Measurements from ENCODE around the gene FBXL7.

FBXL7 gene

GRCh38 chr5:15499528-15500324, at the start of gene FBXL7:
Gene FBXL7 (plus strand): TSS chr5:15500180.
- DNase-seq, result peak; percentile 80

GRCh38 chr5:15450473-15450872, 49.5 kb upstream of the FBXL7 start:
- no peak for DNase-seq

- DNase-seq, result no peak
Measured at GRCh38 chr5:15450949-15451348, 49.0 kb upstream of the FBXL7 start.

GRCh38 chr5:15452030-15452429, 48.0 kb upstream of the FBXL7 start:
- DNase-seq, result no peak

GRCh38 chr5:15452781-15453180, 47.2 kb upstream of the FBXL7 start:
- no peak for DNase-seq

GRCh38 chr5:15459200-15459599, 40.8 kb upstream of the FBXL7 start:
- DNase-seq, result no peak

- peak; percentile 30 for DNase-seq
Measured at GRCh38 chr5:15463231-15463980, 36.6 kb upstream of the FBXL7 start.

GRCh38 chr5:15472116-15472515, 27.9 kb upstream of the FBXL7 start:
- no peak for DNase-seq

- DNase-seq, result no peak
Measured at GRCh38 chr5:15474143-15474719, 25.7 kb upstream of the FBXL7 start.

GRCh38 chr5:15475367-15475766, 24.6 kb upstream of the FBXL7 start:
- DNase-seq, result no peak

GRCh38 chr5:15476977-15477376, 23.0 kb upstream of the FBXL7 start:
- DNase-seq, result no peak

GRCh38 chr5:15480436-15480835, 19.5 kb upstream of the FBXL7 start:
- no peak for DNase-seq

- DNase-seq, result peak; percentile 0
Measured at GRCh38 chr5:15483351-15484097, 16.5 kb upstream of the FBXL7 start.

- DNase-seq, result no peak
Measured at GRCh38 chr5:15487228-15487627, 12.8 kb upstream of the FBXL7 start.

- no peak for DNase-seq
Measured at GRCh38 chr5:15489571-15490235, 10.3 kb upstream of the FBXL7 start.

- peak; percentile 1 for DNase-seq
Measured at GRCh38 chr5:15492545-15492944, 7.4 kb upstream of the FBXL7 start.

- DNase-seq, result no peak
Measured at GRCh38 chr5:15493501-15493900, 6.5 kb upstream of the FBXL7 start.

GRCh38 chr5:15495026-15495425, 5.0 kb upstream of the FBXL7 start:
- peak; percentile 72 for DNase-seq

- no peak for DNase-seq
Measured at GRCh38 chr5:15496886-15497285, 3.1 kb upstream of the FBXL7 start.

- DNase-seq, result peak; percentile 35
Measured at GRCh38 chr5:15500325-15501001, 483 bp downstream of the FBXL7 start.

GRCh38 chr5:15501091-15501791, 1.3 kb downstream of the FBXL7 start:
- peak; percentile 27 for DNase-seq
